NAMALWA (cell line): ENCODE measurements around the gene MEGF6.

ENCODE experiments used
- DNase-seq: peaks from one replicate; pipeline ENCODE4 v3.0.0-alpha.2; 2015; ENCODE audit warnings: low spot score

MEGF6 gene

GRCh38 chr1:3502641-3503524 lies 108.4 kb downstream of the MEGF6 start:
- DNase-seq = no peak

GRCh38 chr1:3501856-3502640 lies 109.3 kb downstream of the MEGF6 start:
- DNase-seq = peak; percentile 41

GRCh38 chr1:3501437-3501836 lies 109.9 kb downstream of the MEGF6 start:
- DNase-seq = no peak

GRCh38 chr1:3500265-3500835 lies 111.0 kb downstream of the MEGF6 start:
- DNase-seq = no peak

- no peak for DNase-seq
Measured at GRCh38 chr1:3499611-3500010, 111.7 kb downstream of the MEGF6 start.

- DNase-seq = no peak
Measured at GRCh38 chr1:3498986-3499385, 112.3 kb downstream of the MEGF6 start.

- no peak for DNase-seq
Measured at GRCh38 chr1:3498246-3498930, 112.9 kb downstream of the MEGF6 start.

- no peak for DNase-seq
Measured at GRCh38 chr1:3497521-3497920, 113.8 kb downstream of the MEGF6 start.

- DNase-seq = no peak
Measured at GRCh38 chr1:3496916-3497315, 114.4 kb downstream of the MEGF6 start.

GRCh38 chr1:3495776-3496745 lies 115.2 kb downstream of the MEGF6 start:
- DNase-seq = no peak

GRCh38 chr1:3494321-3495308 lies 116.7 kb downstream of the MEGF6 start:
- no peak for DNase-seq

- no peak for DNase-seq
Measured at GRCh38 chr1:3492545-3493246, 118.6 kb downstream of the MEGF6 start.

GRCh38 chr1:3491291-3492246 lies 119.7 kb downstream of the MEGF6 start:
- peak; percentile 87 for DNase-seq

GRCh38 chr1:3490046-3490745 lies 121.1 kb downstream of the MEGF6 start:
- DNase-seq = no peak

- no peak for DNase-seq
Measured at GRCh38 chr1:3488432-3488831, 122.9 kb downstream of the MEGF6 start.

GRCh38 chr1:3485016-3485415 lies 126.3 kb downstream of the MEGF6 start:
- DNase-seq = no peak

GRCh38 chr1:3483801-3484444 lies 127.4 kb downstream of the MEGF6 start:
- peak; percentile 69 for DNase-seq
